ENCODE data around the gene COMT. TPM values are rescaled to one million over a fixed set of nuclear protein-coding genes. Genes with fewer than 3 reads are reported as not detected.
A peak's percentile ranks its signal among the peaks of the same experiment; 100 is the strongest.

COMT gene
- total RNA-seq, 1 experiment from 2014 or later, result 108 TPM

DNA sequence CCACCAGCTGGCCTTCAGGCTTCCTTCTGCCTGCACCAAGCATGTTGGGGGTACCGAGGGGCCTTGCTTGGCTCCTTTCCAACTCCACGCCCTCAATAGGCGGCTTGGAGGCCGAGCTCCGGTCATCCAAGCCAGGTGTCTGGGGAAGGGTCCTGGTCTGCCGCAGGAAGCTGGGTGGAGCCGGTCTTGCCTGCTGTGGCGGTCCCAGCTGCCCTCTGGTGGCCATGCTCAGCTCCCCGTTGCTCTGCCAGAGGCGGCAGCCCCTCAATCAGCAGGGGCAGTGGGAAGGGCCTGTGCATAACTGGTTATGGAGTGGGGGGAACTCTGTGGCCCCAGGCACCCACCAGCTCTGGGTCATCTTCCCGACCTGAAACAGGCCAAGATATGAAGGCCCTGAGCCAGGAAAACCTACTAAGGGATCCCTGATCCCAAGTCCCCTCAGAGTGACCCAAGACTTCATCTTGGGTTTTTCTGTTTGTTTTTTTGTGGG, 71.9 kb downstream of the COMT start:
- Histone ChIP-seq H3K9me3 (ENCODE audit: control insufficient read depth, insufficient read depth, low read depth, low read length) (no peaks in the 10 kb centered on the region), H3K27me3 (ENCODE audit: control insufficient read depth, insufficient read depth, low read length) (no peaks in the 10 kb centered on the region), H3K4me1 (ENCODE audit: control insufficient read depth, insufficient read depth, low read length) (no peaks in the 10 kb centered on the region), H3K4me3 (ENCODE audit: low read depth in 2 of 2, low read length in 2 of 2) (no peak overlapping the region), H3K36me3 (ENCODE audit: control insufficient read depth, insufficient read depth, low read length) (no peaks in the 10 kb centered on the region; the same call in 1 of the 2 replicates), H3K27ac (ENCODE audit: low read length) (no peak overlapping the region)
- ChIA-PET POLR2A (no interaction called here), CTCF (interaction anchor here (0.6 to 1.3 kb wide), 4 partner anchors 13 to 290 kb away, joined by 4 to 10 read pairs (median 6); no protein-coding TSS in a partner anchor)
- intact Hi-C loops (cut with micrococcal nuclease; ENCODE audit: unreplicated experiment), result loop anchor here (5.0 kb wide), 1 partner anchor 41 kb away; no protein-coding TSS in a partner anchor
- no peak for TF ChIP-seq TCF7L2 (IDR thresholded peaks at IDR 0.05; ENCODE audit: low read depth, low read length)
- TF ChIP-seq, protein P1, sequence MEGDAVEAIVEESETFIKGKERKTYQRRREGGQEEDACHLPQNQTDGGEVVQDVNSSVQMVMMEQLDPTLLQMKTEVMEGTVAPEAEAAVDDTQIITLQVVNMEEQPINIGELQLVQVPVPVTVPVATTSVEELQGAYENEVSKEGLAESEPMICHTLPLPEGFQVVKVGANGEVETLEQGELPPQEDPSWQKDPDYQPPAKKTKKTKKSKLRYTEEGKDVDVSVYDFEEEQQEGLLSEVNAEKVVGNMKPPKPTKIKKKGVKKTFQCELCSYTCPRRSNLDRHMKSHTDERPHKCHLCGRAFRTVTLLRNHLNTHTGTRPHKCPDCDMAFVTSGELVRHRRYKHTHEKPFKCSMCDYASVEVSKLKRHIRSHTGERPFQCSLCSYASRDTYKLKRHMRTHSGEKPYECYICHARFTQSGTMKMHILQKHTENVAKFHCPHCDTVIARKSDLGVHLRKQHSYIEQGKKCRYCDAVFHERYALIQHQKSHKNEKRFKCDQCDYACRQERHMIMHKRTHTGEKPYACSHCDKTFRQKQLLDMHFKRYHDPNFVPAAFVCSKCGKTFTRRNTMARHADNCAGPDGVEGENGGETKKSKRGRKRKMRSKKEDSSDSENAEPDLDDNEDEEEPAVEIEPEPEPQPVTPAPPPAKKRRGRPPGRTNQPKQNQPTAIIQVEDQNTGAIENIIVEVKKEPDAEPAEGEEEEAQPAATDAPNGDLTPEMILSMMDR (IDR thresholded peaks at IDR 0.05), result peak; percentile 88
- no TSS peak for BruUV-seq (replicated peaks)
- in situ Hi-C loops (cut with HindIII; ENCODE audit: low pct_unique_long_range_greater_than_20kb, low sequenced_read_pairs), result no loop called here
- ATAC-seq (0 out of 2 replicates have a peak, but pooled peaks have one; percentile 51), DNase-seq (ENCODE audit: low read depth, low spot score) (no peak)

DNA sequence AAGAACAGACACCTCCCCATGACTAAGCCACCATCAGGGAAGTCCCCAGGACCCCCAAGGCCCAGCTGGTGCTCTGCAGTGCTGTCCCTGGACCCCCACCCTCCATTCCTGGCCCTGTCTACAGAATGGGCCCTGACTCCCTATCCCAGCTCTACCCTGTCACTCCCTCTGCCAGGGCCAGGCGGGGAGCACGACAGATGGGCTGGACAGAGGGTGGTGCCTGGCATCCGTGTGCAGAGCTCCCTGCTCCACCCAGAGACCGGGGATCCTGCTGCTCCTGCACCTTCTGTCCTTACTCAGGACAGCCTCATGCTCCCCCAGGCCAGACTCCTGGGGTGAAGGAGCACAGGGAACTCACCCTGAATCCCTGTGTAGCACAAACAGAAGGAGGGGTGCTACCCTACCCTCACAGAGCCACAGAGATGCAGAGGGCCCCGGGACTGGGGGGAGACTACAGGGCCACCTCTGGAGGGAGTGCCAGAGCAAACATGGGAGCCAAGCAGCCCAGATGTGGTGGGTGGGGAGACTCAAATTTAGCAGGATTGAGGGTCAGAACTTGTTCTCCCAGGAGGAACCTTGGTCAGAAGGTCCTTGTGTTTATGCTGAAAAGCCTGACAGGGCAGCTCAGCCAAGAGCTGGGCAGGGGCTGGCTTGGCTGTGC, 73.1 kb downstream of the COMT start:
- ATAC-seq, result no peak
- DNase-seq (ENCODE audit: low read depth, low spot score), result no peak
- in situ Hi-C loops (cut with HindIII; ENCODE audit: low pct_unique_long_range_greater_than_20kb, low sequenced_read_pairs) (no loop called here), intact Hi-C loops (cut with micrococcal nuclease; ENCODE audit: unreplicated experiment) (loop anchor here (5.0 kb wide), 1 partner anchor 42 kb away; no protein-coding TSS in a partner anchor)
- no TSS peak for BruUV-seq (replicated peaks)
- Histone ChIP-seq H3K27ac (ENCODE audit: low read length) (no peak overlapping the region), H3K4me1 (ENCODE audit: control insufficient read depth, insufficient read depth, low read length) (no peaks in the 10 kb centered on the region), H3K36me3 (ENCODE audit: control insufficient read depth, insufficient read depth, low read length) (no peaks in the 10 kb centered on the region; the same call in 1 of the 2 replicates), H3K4me3 (ENCODE audit: low read depth in 2 of 2, low read length in 2 of 2) (no peak overlapping the region), H3K9me3 (ENCODE audit: control insufficient read depth, insufficient read depth, low read depth, low read length) (no peaks in the 10 kb centered on the region), H3K27me3 (ENCODE audit: control insufficient read depth, insufficient read depth, low read length) (no peaks in the 10 kb centered on the region)
- no peak for TF ChIP-seq TCF7L2 (IDR thresholded peaks at IDR 0.05; ENCODE audit: low read depth, low read length)
- TF ChIP-seq POLR2AphosphoS5 (IDR thresholded peaks at IDR 0.05; ENCODE audit: low read depth, low read length), result no peak
- ChIA-PET CTCF (interaction anchor here (0.5 to 0.7 kb wide), 5 partner anchors 12 to 860 kb away, joined by 3 to 6 read pairs (median 4); no protein-coding TSS in a partner anchor), POLR2A (interaction anchor here (0.6 kb wide), 1 partner anchor 102 kb away, joined by 6 read pairs; the partner anchor contains the start of gene TRMT2A)

DNA sequence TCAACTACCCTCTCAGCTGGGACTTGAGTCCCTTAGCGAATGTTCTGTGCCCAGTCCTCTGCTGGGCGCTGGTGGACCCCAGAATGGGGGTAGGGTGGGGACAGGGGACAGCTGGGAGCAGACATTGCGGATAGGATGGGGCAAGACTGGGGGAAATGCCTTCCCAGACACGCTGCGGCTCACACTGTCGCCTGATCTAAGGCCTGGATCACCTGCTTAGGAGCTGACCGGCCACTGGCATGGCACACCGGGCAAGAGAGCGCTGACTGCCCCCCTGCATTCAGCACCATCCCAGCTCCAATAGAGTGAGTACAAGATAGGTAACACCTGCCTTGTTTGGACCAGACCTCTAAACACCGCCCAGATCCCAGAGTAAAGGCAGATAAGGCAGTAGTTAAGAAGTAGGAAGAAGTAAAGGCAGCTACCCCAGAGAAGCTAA, 73.6 kb downstream of the COMT start:
- H3K4me3 ChIP-seq (ENCODE audit: low read depth in 2 of 2, low read length in 2 of 2), result no peak overlapping the region
- no peaks in the 10 kb centered on the region for H3K4me1 ChIP-seq (ENCODE audit: control insufficient read depth, insufficient read depth, low read length)
- no peak for TF ChIP-seq SIN3A (IDR thresholded peaks at IDR 0.05; ENCODE audit: borderline replicate concordance, insufficient read depth, low read depth, low read length)
- TF ChIP-seq, protein P1 (IDR thresholded peaks at IDR 0.05), result no peak
- no peak for TF ChIP-seq TCF7L2 (IDR thresholded peaks at IDR 0.05; ENCODE audit: low read depth, low read length)
- TF ChIP-seq, protein P2, sequence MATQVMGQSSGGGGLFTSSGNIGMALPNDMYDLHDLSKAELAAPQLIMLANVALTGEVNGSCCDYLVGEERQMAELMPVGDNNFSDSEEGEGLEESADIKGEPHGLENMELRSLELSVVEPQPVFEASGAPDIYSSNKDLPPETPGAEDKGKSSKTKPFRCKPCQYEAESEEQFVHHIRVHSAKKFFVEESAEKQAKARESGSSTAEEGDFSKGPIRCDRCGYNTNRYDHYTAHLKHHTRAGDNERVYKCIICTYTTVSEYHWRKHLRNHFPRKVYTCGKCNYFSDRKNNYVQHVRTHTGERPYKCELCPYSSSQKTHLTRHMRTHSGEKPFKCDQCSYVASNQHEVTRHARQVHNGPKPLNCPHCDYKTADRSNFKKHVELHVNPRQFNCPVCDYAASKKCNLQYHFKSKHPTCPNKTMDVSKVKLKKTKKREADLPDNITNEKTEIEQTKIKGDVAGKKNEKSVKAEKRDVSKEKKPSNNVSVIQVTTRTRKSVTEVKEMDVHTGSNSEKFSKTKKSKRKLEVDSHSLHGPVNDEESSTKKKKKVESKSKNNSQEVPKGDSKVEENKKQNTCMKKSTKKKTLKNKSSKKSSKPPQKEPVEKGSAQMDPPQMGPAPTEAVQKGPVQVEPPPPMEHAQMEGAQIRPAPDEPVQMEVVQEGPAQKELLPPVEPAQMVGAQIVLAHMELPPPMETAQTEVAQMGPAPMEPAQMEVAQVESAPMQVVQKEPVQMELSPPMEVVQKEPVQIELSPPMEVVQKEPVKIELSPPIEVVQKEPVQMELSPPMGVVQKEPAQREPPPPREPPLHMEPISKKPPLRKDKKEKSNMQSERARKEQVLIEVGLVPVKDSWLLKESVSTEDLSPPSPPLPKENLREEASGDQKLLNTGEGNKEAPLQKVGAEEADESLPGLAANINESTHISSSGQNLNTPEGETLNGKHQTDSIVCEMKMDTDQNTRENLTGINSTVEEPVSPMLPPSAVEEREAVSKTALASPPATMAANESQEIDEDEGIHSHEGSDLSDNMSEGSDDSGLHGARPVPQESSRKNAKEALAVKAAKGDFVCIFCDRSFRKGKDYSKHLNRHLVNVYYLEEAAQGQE (IDR thresholded peaks at IDR 0.05; ENCODE audit: insufficient read depth in 1 of 2, low read depth in 2 of 2, low read length in 1 of 2), result no peak
- TF ChIP-seq POLR2AphosphoS5 (IDR thresholded peaks at IDR 0.05; ENCODE audit: low read depth, low read length), result no peak
- CTCF ChIA-PET, result no interaction called here
- no peak for ATAC-seq
- no peak for DNase-seq (ENCODE audit: low read depth, low spot score)
- H3K27ac ChIP-seq (ENCODE audit: low read length), result no peak overlapping the region
- no peaks in the 10 kb centered on the region; the same call in 1 of the 2 replicates for H3K36me3 ChIP-seq (ENCODE audit: control insufficient read depth, insufficient read depth, low read length)
- intact Hi-C loops (cut with micrococcal nuclease; ENCODE audit: unreplicated experiment), result no loop called here
- H3K9me3 ChIP-seq (ENCODE audit: control insufficient read depth, insufficient read depth, low read depth, low read length), result no peaks in the 10 kb centered on the region
- BruUV-seq (replicated peaks), result no TSS peak
- H3K27me3 ChIP-seq (ENCODE audit: control insufficient read depth, insufficient read depth, low read length), result no peaks in the 10 kb centered on the region
- in situ Hi-C loops (cut with HindIII; ENCODE audit: low pct_unique_long_range_greater_than_20kb, low sequenced_read_pairs), result no loop called here
- POLR2A ChIA-PET, result no interaction called here

Data from Panc1 (cell line).